Activated naive CD4-positive, alpha-beta T cell treated with Interleukin-2 at 50 U/mL for 16 hours (primary cell): ENCODE results near the gene PDE1A.
"Not testable (repeated sequence)": the region's sequence is repeated elsewhere in the genome, so short reads cannot be mapped to it uniquely, and the experiment has no call there.

Experiments used
- DNase-seq: peaks from one replicate; pipeline ENCODE4 v3.0.0-alpha.2; 2020

PDE1A gene

GRCh38 chr2:182404975-182405561 is 21.8 kb downstream of the PDE1A start:
- DNase-seq: no peak

- DNase-seq: no peak
These were observed 22.7 kb downstream of the PDE1A start for GRCh38 chr2:182404092-182404491.

- DNase-seq: no peak
These were observed 33.5 kb downstream of the PDE1A start for GRCh38 chr2:182393270-182393760.

DNA sequence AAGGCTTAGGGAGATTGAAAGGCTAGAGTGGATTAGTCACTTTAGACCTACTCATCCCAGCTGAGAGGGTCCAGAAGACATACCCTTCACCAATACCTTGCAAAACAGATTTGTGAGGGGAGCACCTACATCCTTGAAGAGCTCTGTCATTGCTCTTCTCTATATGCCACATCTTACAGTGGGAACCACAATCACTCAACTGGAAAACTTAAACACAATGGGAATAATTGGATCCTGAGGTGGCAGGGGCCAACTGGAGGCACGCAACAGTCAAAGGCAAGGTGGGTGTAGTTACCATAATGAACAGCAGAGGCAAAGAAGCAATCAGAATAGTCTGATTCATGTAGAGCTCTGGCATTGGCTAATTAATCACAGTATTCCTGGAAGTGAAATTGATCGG is 35.4 kb downstream of the PDE1A start:
- no peak for DNase-seq

DNA sequence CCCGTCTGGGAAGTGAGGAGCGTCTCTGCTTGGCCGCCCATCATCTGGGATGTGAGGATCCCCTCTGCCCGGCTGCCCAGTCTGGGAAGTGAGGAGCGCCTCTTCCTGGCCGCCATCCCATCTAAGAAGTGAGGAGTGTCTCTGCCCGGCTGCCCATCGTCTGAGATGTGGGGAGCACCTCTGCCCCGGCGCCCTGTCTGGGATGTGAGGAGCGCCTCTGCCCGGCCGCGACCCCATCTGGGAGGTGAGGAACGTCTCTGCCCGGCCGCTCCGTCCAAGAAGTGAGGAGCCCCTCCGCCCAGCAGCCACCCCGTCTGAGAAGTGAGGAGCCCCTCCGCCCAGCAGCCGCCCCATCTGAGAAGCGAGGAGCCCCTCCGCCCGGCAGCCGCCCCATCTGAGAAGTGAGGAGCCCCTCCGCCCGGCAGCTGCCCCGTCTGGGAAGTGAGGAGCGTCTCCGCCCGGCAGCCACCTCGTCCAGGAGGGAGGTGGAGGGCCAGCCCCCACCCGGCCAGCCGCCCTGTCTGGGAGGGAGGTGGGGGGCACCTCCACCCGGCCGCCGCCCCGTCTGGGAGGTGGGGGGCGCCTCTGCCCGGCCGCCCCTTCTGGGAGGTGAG is 40.5 kb downstream of the PDE1A start:
- DNase-seq: not testable (repeated sequence)

DNA sequence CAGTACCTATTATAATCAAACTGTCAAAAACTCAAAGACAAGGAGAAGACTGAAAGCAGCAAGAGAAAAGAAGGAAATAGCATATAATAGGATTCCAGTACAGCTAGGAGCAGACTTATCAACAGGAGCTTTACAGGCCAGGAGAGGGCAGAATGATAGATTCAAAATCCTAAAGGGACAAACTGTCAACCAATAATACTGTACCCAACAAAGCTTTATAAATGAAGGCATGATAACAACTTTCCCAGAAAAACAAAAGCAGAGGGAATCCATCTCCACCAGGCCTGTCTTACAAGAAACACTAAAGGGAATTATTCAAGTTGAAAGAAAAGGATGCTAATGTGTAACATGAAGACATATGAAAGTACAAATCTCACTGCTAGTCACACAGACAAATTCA is 42.0 kb downstream of the PDE1A start:
- DNase-seq: no peak

DNA sequence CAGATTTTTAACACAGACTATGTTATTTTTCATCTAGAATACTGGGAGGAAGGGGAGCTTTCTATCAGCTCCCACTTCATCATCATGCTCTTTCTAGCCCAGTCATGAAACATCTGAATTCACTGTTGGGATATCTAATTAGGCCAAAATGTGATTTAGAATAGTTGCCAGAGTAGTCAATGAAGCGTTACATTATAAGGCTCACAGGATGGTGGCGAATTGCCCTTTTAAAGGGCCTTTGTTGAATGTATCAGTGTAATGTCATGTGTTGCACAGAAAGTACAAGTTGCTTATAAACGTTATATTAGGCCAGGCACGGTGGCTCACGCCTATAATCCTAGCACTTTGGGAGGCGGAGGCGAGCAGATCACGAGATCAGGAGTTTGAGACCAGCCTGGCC is 45.6 kb downstream of the PDE1A start:
- DNase-seq: no peak

GRCh38 chr2:182379241-182379640 is 47.6 kb downstream of the PDE1A start:
- no peak for DNase-seq

DNA sequence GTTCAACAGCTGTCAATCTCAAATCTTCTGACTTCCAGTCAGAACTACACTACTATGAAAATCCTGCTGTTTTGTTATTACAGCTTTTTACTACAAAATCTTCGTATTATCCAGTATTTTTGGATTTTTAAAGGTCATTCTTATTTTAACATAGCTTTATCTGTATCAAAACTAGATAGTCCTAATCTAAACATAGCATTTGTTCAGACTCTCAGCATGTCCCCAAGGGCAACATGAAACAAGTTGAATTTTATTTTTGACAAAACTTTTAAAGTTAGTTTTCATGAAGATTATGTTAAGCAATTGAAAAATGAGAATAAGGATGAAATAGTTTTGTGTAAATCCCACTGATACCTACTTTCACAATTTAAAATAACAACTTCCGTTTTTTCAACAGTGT is 48.1 kb downstream of the PDE1A start:
- no peak for DNase-seq

GRCh38 chr2:182377467-182377866 is 49.4 kb downstream of the PDE1A start:
- no peak for DNase-seq

- DNase-seq: no peak
These were observed 51.0 kb downstream of the PDE1A start for GRCh38 chr2:182375862-182376261.

DNA sequence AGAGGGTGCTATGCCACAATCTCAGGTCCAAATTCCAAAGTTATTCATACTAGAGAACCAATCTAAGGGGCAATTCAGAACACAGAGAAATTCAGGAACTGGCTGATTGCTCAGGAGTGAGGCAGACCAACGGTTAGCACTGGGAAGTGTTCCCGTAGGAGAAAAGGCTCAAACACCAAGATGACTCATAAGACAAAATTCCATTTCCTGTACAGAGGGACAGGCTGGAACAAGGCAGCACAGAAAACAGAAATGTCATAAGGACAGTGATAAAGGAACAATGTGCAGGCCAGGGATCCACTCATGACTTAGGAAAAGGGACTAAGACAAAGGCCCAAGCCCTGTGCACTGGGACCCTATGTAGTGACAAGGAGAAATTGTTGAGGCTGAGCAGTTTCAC is 54.2 kb downstream of the PDE1A start:
- DNase-seq: no peak

DNA sequence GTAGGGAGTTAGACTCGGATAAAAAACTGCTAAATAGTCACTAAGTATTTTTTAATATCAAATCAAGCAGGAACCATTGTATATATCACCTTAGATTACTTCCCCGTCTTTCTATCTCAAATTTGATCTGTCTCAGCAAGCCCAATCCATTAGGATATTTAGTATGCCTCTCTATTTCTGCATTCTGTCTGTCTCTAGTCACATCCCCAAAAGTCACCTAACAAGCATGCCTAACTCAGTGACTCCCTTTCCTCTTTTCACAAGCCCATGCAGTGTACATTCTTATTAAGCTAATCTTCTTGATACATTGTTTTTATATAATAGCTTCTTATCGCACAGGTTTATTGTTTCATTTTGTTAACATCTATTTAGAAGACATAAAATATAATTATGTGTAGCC is 57.8 kb downstream of the PDE1A start:
- DNase-seq: no peak

DNA sequence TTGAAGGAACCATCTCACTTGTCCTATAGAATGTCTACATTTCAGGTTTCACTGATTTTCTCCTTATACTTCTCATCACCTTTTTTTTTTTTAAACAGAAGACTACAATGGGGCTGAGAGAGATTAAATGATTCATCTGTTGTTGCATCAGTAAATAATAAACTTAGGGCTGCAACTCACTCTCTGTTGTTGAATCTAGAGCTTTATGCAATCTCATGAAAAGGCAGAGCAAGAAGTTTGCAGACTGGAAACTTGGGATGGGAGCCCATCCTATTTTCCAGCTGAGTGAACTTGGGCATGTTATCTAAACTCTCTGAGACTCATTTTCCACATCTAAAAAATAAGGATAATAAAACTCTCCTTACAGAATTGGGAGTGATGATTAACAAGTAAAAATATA is 58.4 kb downstream of the PDE1A start:
- no peak for DNase-seq

DNA sequence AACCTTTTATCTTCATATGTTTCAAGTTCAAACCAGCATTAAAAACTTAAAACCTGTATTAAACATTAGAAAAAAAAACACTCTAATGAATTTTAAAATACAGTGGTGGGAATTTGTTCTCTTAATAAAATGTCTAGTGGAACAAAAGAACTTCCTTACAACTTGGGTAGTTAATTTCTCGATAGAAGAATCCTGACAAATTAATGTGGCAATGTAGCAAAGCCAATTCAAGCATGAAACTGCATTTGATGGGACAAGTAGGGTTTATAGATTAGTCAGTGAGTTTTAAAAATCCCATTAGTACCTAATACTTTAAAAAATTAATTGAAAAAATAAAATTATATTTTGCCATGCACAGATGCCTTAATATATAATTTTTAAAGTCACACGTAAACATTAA is 59.4 kb downstream of the PDE1A start:
- DNase-seq: no peak

- DNase-seq: no peak
These were observed 60.2 kb downstream of the PDE1A start for GRCh38 chr2:182366628-182367027.

- DNase-seq: no peak
These were observed 61.0 kb downstream of the PDE1A start for GRCh38 chr2:182365855-182366254.

GRCh38 chr2:182361477-182361876 is 65.4 kb downstream of the PDE1A start:
- DNase-seq: no peak

- no peak for DNase-seq
These were observed 66.1 kb downstream of the PDE1A start for GRCh38 chr2:182360663-182361260.

DNA sequence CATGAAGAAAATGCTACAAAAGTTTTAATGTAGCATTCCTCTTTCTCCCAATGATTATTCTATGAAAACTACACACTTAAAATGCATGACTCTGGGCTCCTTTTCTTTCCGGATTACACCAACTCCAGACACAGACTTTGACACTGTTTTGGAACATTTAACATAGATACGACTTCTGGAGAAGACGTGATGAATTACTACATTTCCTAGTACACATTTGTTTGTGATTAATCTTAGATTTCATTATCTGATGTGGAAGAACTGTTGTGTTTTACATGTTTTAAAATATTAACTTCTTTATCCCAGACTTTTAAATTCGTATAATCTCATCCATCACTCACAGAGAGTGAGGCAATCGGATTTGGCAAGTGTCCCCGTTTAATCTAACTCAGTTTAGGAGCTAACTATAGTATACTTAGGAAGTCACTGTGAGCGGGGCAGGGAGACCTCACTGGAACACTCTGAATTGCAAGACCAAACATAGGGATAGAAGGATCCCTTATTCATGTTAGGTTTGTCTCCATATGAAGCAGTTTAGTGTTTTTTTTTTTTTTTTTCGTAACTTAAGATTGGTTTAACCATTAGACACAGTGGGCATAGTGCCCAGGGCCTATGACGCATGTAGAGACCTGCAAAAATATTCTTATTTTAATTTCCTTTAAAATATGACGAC is 66.7 kb downstream of the PDE1A start:
- DNase-seq: no peak

DNA sequence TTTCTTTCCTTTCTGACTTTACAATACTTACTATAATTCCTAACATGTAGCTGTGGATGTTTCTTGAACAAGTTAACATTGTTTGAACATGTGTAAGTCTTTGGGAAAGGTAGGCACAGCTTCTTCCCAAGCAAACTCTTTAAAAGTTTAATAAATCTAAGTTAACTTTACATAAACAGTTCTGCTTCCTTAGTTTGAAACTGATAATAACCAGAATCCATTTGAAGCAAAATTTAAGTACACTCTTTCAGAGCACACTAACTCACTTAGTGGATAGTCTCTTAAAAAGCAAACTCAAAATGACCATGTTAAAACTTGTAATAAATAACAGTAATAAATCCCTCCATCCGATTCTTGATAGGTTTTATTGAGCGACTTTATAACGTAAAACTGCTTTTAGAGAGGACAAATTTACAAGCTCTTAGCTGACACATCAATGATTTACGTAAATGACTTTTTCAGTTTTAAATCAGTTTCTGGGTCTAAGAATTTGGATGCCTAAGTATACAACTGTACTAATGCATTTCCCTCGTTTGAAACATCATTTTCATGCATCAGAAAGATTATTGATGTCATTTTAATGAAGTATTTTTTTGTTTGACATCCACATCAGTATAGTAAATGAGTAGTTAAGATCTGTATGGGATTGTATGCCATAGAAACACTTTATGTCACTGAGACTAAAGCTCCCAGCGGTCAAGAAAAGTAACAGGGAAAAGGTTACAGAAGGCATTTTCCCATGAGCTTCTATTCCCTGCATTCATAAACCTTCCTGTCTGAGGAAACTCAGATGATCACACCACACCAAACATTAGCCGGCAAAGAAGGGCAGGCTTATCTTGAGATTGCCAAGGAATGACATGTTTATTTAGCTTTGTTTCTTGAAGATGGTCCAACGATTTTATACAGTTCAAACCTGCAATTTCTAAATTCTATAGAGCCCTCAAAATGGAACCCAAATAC is 67.5 kb downstream of the PDE1A start:
- DNase-seq: no peak

DNA sequence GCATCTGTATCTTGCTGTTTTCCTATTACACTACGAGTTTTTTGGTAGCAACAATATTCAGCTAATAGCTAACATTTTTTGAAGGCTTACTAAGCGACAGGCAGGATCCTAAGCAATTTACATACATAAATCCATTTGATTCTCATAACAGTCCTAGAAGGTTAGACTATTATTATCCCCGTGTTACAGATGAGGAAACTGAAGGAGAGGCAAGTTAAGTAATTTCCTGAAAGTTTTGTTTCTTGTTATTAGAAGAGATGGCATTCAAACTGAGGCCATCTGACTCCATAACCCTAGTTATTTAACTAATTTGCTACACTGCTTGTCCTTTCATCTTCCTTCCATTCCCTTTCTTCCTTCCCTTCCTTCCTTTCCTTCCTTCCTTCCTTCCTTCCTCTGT is 68.2 kb downstream of the PDE1A start:
- no peak for DNase-seq

DNA sequence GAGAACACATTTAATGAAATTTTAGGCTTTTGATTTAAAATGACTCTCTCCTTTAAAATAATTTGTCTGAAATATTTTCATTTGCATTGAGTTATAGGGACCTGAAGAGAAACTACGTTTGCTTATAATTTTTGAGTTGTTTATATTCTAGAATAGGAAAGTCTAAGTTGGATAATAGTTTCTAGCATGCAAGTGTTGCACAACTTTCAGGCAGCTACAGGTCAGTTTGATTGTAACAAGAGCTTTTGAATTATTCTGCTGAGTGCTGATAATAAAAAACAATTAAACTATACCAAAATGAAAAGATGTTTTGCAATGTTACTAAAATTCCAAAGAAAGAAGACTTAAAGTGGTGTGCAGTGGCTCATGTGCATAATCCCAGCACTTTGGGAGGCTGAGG is 71.0 kb downstream of the PDE1A start:
- no peak for DNase-seq
